RWPE1 (cell line): ENCODE data around the gene MRPL17.

Source experiments
- CTCF ChIA-PET: fragments of 350-600 bp; sonication (Branson Sonifier 250); formaldehyde crosslinking; extraction: SDS; loops from one replicate; lab custom pipeline; 2021; lab: Yijun Ruan, JAX
- POLR2A ChIA-PET: fragments of 400-600 bp; formaldehyde crosslinking; extraction: SDS; loops from one replicate; lab custom pipeline; 2020; ENCODE audit warnings: antibody characterized with exemption; ENCODE audit not compliant: low non-redundant PET; lab: Yijun Ruan, JAX
- DNase-seq: peaks from one replicate; pipeline ENCODE4 v3.0.0; 2012; ENCODE audit warnings: low spot score
- H3K27ac ChIP-seq: fragments of 450-650 bp; 2 replicates; pipeline ENCODE4 v1.5.1; 2017
- TF ChIP-seq, protein P1 (sequence below): fragments of 450-650 bp; conservative IDR thresholded peaks from 2 replicates; pipeline ENCODE4 v1.5.1; 2017; ENCODE audit warnings: low read depth, mild to moderate bottlenecking

Gene MRPL17

GRCh38 chr11:6663794-6664469 lies 19.2 kb downstream of the MRPL17 start:
- CTCF ChIA-PET, result no interaction called here
- POLR2A ChIA-PET, result no interaction called here
- H3K27ac ChIP-seq, result no peak overlapping the region
- TF ChIP-seq, protein P1, sequence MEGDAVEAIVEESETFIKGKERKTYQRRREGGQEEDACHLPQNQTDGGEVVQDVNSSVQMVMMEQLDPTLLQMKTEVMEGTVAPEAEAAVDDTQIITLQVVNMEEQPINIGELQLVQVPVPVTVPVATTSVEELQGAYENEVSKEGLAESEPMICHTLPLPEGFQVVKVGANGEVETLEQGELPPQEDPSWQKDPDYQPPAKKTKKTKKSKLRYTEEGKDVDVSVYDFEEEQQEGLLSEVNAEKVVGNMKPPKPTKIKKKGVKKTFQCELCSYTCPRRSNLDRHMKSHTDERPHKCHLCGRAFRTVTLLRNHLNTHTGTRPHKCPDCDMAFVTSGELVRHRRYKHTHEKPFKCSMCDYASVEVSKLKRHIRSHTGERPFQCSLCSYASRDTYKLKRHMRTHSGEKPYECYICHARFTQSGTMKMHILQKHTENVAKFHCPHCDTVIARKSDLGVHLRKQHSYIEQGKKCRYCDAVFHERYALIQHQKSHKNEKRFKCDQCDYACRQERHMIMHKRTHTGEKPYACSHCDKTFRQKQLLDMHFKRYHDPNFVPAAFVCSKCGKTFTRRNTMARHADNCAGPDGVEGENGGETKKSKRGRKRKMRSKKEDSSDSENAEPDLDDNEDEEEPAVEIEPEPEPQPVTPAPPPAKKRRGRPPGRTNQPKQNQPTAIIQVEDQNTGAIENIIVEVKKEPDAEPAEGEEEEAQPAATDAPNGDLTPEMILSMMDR, result no peak
- no peak for DNase-seq

- TF ChIP-seq, protein P1, result no peak
- no peak overlapping the region for H3K27ac ChIP-seq
- ChIA-PET CTCF (no interaction called here), POLR2A (no interaction called here)
- no peak for DNase-seq
Measured at GRCh38 chr11:6660712-6661111, 22.4 kb downstream of the MRPL17 start.

- ChIA-PET POLR2A (no interaction called here), CTCF (interaction anchor here (0.6 kb wide), 1 partner anchor 160 kb away, joined by 4 read pairs; no protein-coding TSS in a partner anchor)
- no peak overlapping the region for H3K27ac ChIP-seq
- DNase-seq, result no peak
- TF ChIP-seq, protein P1, result no peak
Measured at GRCh38 chr11:6658647-6659046, 24.5 kb downstream of the MRPL17 start.

DNA sequence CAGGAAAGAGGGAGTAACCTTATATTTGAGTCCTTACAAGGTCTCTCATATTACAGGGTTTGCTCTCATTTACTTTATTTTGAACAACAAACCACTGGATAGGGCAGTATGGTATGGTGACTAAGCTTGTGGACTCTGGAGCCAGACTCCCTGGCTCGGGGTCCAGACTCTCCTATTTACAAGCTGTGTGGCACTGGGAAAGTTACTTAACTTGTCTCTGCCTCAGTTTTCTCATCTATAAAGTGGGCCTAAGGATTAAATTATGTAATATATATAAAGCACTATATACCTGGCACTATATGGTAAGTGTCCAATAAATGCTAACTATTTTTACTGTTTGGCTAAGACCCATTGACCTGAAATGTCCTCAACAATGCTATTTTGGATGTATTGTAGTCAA lies 25.8 kb downstream of the MRPL17 start:
- POLR2A ChIA-PET, result no interaction called here
- CTCF ChIA-PET, result interaction anchor here (0.6 kb wide), 1 partner anchor 37 kb away, joined by 3 read pairs; no protein-coding TSS in a partner anchor
- TF ChIP-seq, protein P1, result no peak
- no peak for DNase-seq
- H3K27ac ChIP-seq, result no peak overlapping the region

DNA sequence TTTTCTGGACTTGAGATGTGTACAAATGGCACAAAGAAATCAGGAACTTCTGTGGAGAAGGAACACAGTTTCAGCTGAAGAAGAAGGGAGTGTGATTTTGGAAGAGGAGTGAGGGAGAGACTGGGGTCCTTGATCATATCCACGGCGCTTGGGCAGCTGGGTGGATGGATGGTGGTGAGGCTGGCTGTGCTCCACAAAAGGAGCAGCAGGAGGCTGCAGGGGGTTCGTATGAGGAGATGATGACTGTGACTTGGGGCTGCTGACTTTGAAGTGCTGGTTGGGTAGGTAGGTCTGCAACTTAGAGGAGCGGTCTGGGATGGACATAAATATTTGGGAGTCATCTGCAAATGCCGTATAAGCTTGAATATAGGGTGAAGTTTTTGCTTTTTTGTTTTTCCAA lies 26.2 kb downstream of the MRPL17 start:
- TF ChIP-seq, protein P1, result no peak
- ChIA-PET CTCF (no interaction called here), POLR2A (no interaction called here)
- no peak for DNase-seq
- H3K27ac ChIP-seq, result no peak overlapping the region

GRCh38 chr11:6656584-6656915 lies 26.6 kb downstream of the MRPL17 start:
- POLR2A ChIA-PET, result no interaction called here
- CTCF ChIA-PET, result no interaction called here

More at GRCh38 chr11:6656584-6656915, 26.6 kb downstream of the MRPL17 start:
- TF ChIP-seq, protein P1, result no peak
- no peak for DNase-seq
- no peak overlapping the region for H3K27ac ChIP-seq
